OCI-LY1 (cell line): ENCODE data around the gene ARHGEF11.

Source experiments
- CTCF ChIP-seq: fragments of 200-600 bp; sonication (generic), shearing (Covaris generic); IDR thresholded peaks from 2 replicates; pipeline ENCODE4 v1.5.1; 2017; ENCODE audit warnings: mild to moderate bottlenecking, antibody characterized with exemption, low read length, moderate library complexity, mixed read lengths
- EZH2 ChIP-seq: fragments of 200-600 bp; sonication (generic), shearing (Covaris generic); IDR thresholded peaks from 2 replicates; pipeline ENCODE4 v1.8.0; 2017; ENCODE audit warnings: borderline replicate concordance, mixed run types, mild to moderate bottlenecking, antibody characterized with exemption, low read length, moderate library complexity, mixed read lengths

GRCh38 chr1:157025385-157025784 is 20.2 kb downstream of the ARHGEF11 start:
- TF ChIP-seq EZH2 (no peak), CTCF (no peak)
